Measurements from ENCODE around the gene PYGM. TPM values are rescaled to one million over a fixed set of nuclear protein-coding genes. Genes with fewer than 3 reads are reported as not detected.

PYGM gene
- polyA plus RNA-seq, 3 donors = 2.1 to 3.2 (median 2.4) TPM

DNA sequence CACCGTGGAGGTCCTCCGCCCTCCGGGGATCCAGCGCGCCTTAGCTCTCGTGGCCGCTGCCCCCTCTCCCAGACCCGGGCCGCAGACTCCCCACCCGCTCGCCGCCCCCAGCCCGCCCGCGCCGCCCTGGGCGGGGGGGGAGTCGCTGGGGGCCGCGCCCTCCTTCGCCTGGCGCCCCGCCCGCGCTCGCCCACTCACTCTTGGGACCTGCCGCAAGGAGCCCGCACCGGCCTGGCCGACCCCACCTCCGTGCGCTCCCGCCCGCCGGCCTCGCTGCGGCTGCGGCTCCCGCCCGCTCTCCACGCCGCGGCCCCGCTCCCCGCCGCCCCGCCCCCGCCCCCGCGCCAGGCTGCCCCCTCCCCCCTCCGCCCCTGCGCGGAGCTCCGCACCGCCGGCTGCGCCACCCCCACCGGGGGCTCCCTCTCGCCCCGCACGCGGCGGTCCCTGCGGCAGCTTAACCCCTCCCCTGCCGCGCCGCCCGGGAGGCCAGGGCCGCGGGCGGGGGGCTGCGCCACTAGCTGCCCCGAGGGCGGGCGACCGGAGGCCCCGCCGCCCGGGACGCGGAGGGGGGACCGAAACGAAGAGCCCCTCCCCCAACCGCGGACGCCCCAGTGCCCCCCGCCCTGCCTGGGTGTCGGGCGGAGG lies 15.1 kb downstream of the PYGM start:
- DNase-seq (ENCODE audit: extremely low read depth in 1 of 11, low read depth in 9 of 11, low spot score in 4 of 11) = no peak

DNA sequence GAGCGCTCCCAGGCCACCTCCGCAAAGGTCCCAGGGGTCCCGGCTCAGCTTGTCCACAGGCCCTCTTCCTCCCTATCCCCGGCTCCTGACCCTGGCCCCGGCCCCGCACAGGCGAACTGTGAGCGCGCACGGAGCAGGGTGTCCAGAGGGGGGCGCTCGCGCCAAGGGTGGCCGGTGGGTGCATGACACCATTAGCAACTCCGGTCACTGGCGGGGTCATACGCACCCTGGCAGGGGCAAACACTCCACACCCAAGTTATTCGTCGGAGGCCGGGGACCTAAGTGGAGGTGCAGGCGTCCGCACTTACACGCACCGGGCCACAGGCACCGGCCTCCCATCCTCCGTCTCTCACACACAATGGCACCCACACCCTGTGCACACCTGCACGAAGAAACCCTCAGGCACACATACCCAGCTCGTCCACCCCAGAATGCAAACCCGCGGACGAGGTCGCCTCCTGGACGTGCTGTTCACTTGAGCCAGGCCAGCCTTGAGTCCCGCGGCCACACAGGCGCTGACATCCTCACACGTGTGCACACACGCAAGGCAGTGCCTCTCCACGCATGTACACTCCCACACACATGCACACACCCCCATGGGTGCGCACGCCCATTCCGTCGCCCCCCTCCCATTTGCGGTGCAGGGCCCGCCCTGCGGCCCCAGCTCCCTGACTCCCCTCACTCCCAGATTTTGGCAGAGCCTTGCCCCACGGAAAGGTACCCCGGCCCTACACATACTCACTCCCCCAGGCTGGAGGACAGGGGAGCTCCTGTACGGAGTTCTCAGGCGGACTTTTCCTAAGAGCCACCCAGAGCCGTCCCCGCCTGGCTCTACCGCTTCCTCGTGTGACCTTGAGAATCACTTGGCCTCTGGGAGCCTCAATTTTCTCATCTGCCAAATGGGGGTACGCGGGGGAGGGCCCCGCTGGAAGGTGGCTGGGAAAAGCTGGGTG lies 15.9 kb downstream of the PYGM start, which contains the start of gene RASGRP2:
Gene RASGRP2 (minus strand): TSS at position 552 of the 953 bp plus-strand sequence. CDS start 1,276 bp downstream, outside the sequence.
- no peak for DNase-seq (ENCODE audit: extremely low read depth in 1 of 11, low read depth in 9 of 11, low spot score in 4 of 11)

- no peak for DNase-seq (ENCODE audit: extremely low read depth in 1 of 11, low read depth in 9 of 11, low spot score in 4 of 11)
Observed at GRCh38 chr11:64742889-64743590, 16.7 kb downstream of the PYGM start.

- DNase-seq (ENCODE audit: extremely low read depth in 1 of 11, low read depth in 9 of 11, low spot score in 4 of 11) = no peak
Observed at GRCh38 chr11:64742087-64742888, 17.5 kb downstream of the PYGM start.

GRCh38 chr11:64741375-64742086 lies 18.2 kb downstream of the PYGM start:
- no peak for DNase-seq (ENCODE audit: extremely low read depth in 1 of 11, low read depth in 9 of 11, low spot score in 4 of 11)

DNA sequence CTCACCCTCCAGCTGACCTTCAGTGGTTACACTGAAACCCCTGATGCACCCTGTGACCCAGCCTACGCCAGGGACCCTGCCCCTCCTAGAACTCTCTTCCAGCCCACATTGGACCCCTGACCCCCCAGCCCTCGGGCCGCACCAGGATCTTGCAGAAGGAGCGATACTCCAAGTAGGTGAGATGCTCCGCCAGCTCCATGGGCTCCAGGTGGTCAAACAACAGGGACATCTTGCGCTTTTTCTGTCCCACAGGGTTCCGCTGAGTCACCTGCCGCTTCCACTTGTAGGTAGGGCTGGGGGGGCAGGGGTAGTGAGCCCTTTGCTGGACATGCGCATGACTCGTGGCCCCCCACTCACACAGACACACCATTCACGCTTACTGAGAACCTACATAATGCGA lies 19.9 kb downstream of the PYGM start:
- DNase-seq (ENCODE audit: extremely low read depth in 1 of 11, low read depth in 9 of 11, low spot score in 4 of 11) = no peak

GRCh38 chr11:64736654-64737053 lies 23.1 kb downstream of the PYGM start:
- no peak for DNase-seq (ENCODE audit: extremely low read depth in 1 of 11, low read depth in 9 of 11, low spot score in 4 of 11)

GRCh38 chr11:64735725-64736259 lies 24.0 kb downstream of the PYGM start:
- DNase-seq (ENCODE audit: extremely low read depth in 1 of 11, low read depth in 9 of 11, low spot score in 4 of 11) = no peak

DNA sequence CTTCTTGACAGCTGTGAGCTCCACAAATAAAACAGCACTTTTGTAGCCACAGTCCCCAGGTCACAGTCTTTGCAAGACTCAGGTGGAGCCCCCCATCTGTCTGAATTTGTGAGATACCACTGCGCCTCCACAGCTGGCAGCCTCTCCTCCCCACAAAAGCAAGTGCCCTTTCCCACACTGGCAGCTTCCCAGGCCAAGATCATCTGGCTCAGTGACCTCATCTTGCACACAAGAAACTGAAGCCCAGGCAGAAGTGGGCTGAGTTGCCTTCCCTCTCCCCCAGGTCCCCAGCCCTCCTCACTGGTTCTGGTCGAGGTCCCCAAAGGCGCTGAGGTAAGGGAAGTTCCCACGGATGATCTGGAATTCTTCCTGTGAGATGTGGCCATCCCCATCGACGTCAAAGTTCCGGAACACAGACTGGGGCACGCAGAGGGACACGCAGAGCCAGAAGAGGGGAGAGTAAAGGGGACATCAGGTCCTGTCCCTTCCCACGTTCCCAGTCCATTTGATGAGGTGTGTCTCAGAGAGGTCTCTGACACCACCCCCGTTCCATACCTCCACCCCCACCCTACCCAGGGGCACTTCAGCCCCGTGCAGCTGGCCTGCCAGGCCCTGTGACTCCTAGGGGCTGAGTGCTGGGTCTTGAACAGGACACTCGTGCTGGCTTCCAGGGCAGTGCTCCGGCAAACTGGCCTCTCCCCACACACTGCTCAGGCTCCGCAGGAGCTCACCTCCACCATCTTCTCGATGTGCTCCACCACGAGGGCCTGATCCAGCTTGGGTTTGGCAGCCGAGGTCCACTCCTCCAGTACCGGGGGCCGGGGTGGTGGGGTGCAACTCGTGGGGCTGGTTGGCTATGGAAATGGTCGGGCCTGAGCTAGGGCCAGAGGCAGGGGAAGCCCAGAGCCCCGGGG lies 24.7 kb downstream of the PYGM start:
- DNase-seq (ENCODE audit: extremely low read depth in 1 of 11, low read depth in 9 of 11, low spot score in 4 of 11) = no peak

- no peak for DNase-seq (ENCODE audit: extremely low read depth in 1 of 11, low read depth in 9 of 11, low spot score in 4 of 11)
Observed at GRCh38 chr11:64731601-64732000, 28.2 kb downstream of the PYGM start.

DNA sequence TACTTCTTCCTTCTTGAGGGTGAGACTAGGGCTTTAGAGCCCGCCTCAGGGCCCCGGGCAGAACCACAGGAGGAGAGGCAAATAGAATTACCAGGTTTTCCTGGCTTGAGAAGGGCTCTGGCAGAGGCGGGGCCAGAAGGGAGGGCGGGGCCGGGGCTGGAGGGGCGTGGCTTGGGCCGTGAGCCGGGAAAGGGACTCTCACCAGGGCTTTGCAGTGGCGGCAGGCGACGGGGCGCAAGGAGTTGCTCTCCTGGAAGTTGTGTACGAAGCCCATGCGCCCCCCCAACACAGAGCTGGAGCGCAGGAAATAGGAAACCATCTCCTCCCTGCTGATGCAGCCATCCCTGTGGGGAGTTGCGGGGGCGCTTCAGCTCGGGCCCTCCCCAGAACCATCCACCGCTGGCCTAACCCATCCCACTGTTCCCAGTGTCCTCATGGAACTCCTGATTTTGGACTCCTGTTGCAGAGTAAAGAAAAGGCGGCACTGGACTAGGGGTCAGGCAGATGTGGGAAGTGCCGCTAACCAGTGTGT lies 29.9 kb downstream of the PYGM start:
- DNase-seq (ENCODE audit: extremely low read depth in 1 of 11, low read depth in 9 of 11, low spot score in 4 of 11) = no peak

GRCh38 chr11:64728757-64729365 lies 30.9 kb downstream of the PYGM start:
- DNase-seq (ENCODE audit: extremely low read depth in 1 of 11, low read depth in 9 of 11, low spot score in 4 of 11) = no peak

DNA sequence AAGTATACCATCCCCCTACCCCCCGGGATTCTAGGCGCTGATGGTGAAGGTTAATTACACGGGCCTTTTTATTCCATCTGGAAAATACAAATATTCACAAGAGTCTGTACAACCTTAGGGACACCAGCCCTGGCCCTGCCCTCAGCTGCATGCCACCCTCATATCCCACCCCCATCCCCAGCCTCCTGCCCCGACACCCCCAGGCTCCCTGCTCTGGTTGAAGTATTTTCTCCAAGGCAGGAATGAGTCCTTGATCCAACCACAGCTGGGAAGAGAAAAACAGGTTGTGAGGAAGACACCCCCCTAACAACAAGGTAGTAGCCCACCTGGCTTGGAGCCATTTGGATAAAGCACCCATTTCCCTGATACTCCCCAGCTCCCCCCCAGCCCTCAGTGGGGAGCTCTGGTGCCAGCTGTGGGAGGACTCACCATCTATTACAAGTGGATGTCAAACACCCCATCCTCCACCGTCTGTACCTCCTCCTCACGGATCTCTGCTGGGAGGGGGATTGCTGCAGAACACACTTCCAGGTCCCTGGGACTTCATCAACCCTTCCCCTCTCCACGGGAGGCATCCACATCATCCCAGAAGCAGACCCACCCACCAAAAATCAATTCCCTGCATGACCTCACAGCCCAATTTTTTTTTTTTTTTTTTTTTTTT lies 32.8 kb downstream of the PYGM start:
- no peak for DNase-seq (ENCODE audit: extremely low read depth in 1 of 11, low read depth in 9 of 11, low spot score in 4 of 11)

GRCh38 chr11:64726211-64726641 lies 33.5 kb downstream of the PYGM start:
- DNase-seq (ENCODE audit: extremely low read depth in 1 of 11, low read depth in 9 of 11, low spot score in 4 of 11) = no peak

- DNase-seq (ENCODE audit: extremely low read depth in 1 of 11, low read depth in 9 of 11, low spot score in 4 of 11) = no peak
Observed at GRCh38 chr11:64724863-64725532, 34.8 kb downstream of the PYGM start.

Data from renal cortex interstitium (tissue), 11 donors.